Testis (tissue), 2 donors: ENCODE data around the gene CD300LF.

ENCODE experiments used
- POLR2A ChIP-seq: fragments of 450-650 bp; IDR thresholded peaks from one replicate; pipeline ENCODE4 v1.6.1; 2017; ENCODE audit warnings: antibody characterized with exemption, mild to moderate bottlenecking, moderate library complexity
- TF ChIP-seq, protein P1 (sequence below), 3 experiments: fragments of 450-650 bp in 2 of 3; fragments of 200-600 bp in 1 of 3; sonication (generic) in 1 of 3; IDR thresholded peaks; one replicate each; pipeline ENCODE4 v1.5.1; 2016 to 2019; ENCODE audit warnings: antibody characterized with exemption in 3 of 3, mild to moderate bottlenecking in 2 of 3, moderate library complexity in 1 of 3

DNA sequence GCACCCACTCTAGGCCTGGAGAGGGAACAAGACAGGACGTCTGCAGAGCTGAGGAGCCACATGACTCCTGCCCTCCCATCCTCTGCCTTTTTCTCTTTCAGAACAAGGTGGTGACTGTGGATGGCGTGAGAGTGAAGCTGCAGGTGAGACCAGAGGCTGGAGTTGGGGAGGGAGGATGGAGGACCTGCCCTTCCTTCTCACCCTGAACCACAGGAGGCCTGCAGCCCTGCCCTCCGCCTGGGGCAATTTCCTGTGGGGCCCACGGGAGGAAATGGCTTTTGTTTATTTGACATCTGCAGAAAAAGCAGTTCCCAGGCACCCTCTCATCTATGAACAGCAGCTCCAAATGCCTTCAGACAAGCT, 29.4 kb upstream of the CD300LF start:
- TF ChIP-seq, protein P1, sequence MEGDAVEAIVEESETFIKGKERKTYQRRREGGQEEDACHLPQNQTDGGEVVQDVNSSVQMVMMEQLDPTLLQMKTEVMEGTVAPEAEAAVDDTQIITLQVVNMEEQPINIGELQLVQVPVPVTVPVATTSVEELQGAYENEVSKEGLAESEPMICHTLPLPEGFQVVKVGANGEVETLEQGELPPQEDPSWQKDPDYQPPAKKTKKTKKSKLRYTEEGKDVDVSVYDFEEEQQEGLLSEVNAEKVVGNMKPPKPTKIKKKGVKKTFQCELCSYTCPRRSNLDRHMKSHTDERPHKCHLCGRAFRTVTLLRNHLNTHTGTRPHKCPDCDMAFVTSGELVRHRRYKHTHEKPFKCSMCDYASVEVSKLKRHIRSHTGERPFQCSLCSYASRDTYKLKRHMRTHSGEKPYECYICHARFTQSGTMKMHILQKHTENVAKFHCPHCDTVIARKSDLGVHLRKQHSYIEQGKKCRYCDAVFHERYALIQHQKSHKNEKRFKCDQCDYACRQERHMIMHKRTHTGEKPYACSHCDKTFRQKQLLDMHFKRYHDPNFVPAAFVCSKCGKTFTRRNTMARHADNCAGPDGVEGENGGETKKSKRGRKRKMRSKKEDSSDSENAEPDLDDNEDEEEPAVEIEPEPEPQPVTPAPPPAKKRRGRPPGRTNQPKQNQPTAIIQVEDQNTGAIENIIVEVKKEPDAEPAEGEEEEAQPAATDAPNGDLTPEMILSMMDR (IDR thresholded peaks at IDR 0.05): no peak
- no peak for TF ChIP-seq POLR2A
